PC-3 (cell line): ENCODE results near the gene FAU.

Experiments used
- EZH2 ChIP-seq: fragments of 300-600 bp; sonication (generic); IDR thresholded peaks from one replicate; pipeline ENCODE4 v1.6.1; 2017; ENCODE audit warnings: antibody characterized with exemption, mild to moderate bottlenecking, low read length; ENCODE audit not compliant: unreplicated experiment
- EZH2phosphoT487 ChIP-seq: fragments of 300-600 bp; sonication (generic); IDR thresholded peaks from 2 replicates; pipeline ENCODE4 v1.6.1; 2018; ENCODE audit warnings: mild to moderate bottlenecking, antibody characterized with exemption, low read length, borderline replicate concordance
- TF ChIP-seq, protein P1 (sequence below): fragments of 300-600 bp; sonication (generic); conservative IDR thresholded peaks from 2 replicates; pipeline ENCODE4 v1.5.1; 2017; ENCODE audit warnings: antibody characterized with exemption, low read depth, mild to moderate bottlenecking, low read length

DNA sequence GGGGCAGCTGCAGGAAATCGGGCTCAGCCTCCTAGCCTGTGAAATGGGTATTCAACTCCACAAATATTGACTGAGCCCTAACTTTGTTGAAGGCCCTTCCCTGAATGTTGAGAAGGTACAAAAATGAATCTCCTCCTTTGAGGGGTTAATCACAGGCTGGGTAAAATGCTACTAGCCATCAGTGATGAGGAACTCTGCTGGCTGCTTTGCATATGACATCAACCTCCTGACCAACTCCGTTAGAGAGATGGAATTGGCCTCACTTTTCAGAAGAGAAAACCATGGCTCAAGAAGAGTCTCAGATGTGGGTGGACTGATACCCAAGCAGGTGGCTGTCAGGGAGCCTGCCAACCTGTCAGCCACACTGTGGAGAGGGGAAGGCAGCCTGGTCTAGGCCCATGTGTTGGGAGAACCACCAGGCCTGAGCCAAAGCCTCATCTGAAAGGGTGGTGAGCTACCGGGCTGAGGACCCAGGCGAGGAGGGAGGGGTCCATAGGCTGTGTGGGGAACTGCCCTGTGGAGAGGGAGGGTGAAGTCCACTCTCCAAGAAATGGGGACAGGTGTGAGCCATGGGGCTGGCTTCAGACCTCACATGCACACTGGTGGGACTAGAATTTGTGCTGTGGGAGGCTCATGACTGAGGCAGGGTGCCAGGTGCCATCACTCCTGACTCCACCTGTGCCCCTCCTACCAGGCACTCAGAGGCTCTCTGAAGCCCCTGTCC, 49.9 kb downstream of the FAU start:
- TF ChIP-seq, protein P1, sequence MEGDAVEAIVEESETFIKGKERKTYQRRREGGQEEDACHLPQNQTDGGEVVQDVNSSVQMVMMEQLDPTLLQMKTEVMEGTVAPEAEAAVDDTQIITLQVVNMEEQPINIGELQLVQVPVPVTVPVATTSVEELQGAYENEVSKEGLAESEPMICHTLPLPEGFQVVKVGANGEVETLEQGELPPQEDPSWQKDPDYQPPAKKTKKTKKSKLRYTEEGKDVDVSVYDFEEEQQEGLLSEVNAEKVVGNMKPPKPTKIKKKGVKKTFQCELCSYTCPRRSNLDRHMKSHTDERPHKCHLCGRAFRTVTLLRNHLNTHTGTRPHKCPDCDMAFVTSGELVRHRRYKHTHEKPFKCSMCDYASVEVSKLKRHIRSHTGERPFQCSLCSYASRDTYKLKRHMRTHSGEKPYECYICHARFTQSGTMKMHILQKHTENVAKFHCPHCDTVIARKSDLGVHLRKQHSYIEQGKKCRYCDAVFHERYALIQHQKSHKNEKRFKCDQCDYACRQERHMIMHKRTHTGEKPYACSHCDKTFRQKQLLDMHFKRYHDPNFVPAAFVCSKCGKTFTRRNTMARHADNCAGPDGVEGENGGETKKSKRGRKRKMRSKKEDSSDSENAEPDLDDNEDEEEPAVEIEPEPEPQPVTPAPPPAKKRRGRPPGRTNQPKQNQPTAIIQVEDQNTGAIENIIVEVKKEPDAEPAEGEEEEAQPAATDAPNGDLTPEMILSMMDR = no peak
- TF ChIP-seq EZH2 = no peak
- TF ChIP-seq EZH2phosphoT487 = no peak
